ENCODE data around the gene GNB1L. TPM values are rescaled to one million over a fixed set of nuclear protein-coding genes. Genes with fewer than 3 reads are reported as not detected.
A peak's percentile ranks its signal among the peaks of the same experiment; 100 is the strongest.

The GNB1L gene
- total RNA-seq, 1 experiment from 2014 or later = 7.6 TPM

- no peak for DNase-seq (ENCODE audit: low read depth)
Observed at GRCh38 chr22:19863571-19863970, 8.9 kb upstream of the GNB1L start.

GRCh38 chr22:19862619-19863246, 8.1 kb upstream of the GNB1L start:
- no peak for DNase-seq (ENCODE audit: low read depth)

DNA sequence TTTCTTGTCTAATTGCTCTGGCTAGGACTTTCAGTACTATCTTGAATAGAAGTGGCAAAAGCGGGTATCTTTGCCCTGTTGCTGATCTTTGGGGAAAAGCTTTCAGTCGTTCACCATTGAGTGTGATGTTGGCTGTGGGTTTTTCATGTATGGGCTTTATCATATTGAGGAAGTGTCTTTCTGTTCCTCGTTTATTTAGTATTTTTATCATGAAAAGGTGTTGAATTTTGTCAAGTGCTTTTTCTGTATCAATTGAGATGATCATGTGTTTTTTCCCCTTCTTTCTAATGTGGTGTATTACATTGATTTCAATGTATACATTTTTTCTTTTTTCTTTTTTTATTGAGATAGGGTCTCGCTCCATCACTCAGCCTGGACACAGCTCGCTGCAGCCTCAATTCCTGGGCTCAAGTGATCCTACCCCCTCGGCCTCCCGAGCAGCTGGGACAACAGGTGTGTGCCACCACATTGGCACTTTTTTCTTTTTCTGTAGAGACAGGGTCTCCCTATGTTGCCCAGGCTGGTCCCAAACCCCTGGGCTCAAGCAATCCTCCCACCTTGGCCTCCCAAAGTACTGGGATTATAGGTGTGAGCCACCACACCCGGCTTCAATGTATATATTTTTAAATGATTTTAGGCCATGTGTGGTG, 5.3 kb upstream of the GNB1L start:
- no peak for DNase-seq (ENCODE audit: low read depth)

DNA sequence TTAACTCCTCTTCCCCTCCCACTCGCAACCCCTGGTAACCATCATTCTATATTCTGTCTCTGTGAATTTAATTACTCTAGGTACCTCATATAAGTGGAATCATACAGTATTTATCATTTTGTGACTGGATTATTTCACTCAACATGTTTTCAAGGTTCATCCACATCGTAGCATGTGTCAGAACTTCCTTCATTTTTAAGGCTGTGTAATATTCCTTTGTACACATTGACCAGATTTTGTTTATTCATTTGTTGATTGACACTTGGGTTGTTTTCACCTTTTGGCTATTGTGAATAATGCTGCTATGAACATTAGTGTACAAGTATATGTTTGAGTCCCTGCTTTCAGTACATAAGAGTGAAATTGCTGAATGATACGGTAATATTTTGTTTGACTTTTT, 2.7 kb upstream of the GNB1L start:
- no peak for DNase-seq (ENCODE audit: low read depth)

DNA sequence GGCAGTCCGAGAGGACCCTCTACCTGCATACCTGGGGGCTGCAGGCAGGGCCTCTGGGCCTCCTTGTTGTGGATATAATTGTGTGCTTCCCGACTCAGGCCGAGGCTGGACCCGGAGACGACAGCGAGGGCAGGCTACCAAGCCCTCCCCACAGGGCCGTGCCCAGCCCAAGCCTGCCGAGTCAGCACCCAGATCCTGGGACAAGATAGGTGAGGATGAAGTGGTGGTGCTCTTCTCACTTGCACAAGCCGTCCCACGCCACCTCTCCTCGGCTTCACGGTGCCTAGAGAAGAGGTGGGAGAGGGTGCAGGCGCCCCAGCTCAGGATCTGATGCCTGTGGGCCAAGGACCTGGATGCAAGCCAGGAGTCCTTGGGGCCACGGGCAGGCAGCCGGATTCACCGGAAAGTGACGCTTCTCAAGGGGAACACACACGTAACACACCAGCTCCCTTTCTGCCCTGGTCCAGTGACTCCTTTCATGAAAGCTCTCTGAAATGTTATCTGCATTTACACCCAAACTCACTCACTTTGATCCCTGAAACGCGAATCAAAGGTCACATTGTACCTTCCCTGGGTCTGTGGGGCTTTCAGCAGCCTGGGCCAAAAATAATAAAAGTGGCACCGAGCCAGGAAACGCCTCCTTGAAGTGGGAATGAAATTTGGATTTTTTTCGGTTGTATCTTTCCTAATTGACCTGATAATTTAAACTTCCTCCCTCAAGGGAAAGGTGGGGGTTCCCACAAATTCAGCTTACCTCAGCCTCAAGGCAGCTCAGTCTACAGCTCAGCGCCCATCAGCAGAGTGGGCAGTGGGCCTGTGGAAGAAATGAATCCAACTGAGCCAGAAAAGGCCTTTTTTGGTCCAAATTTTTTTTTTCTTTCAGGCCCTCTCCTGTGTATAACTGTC, 1.1 kb upstream of the GNB1L start:
- peak; percentile 40 for DNase-seq (ENCODE audit: low read depth)

DNA sequence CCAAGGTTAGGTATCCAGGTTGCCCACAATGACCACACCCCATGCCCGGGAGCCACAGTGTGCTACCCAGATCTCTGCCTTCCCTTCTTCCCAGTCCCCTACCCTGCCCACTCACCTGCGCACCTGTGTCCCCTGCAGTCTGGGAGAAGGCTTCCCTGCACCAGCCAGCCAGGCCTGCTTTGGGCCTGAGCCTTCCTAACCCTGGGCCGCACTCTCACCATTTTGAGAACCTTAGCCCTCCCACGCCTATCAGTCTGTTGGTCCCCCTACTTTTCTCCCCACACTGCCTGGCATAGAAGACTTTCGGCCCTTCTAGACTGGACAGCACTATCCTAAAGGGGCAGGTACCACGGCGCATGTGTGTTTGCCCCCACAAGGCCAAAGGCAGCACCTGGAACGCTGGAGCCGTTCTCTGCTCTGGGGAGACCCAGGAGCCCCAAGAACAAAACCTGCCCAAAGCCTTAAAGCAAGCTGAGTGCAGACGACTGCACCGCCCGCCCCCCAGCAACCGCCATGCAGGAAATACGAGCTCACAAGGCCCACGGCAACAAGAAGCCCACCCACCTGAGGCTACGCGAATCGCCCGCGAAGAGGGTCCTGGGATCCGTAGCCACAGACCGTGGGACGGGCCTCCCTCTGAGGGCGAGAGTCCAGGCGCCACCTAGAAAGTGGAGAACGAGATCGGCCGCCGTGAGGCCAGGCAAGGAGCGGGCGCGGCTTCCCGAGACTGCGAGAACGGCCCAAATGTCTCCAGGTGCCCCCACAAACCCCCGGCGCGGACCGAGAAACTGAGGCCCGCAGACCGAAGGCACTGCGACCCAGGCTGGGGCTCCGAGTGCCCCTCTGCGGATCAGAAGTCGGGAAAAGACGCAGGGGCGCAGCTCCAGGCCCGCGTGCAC, 546 bp downstream of the GNB1L start:
- DNase-seq (ENCODE audit: low read depth) = no peak

GRCh38 chr22:19853058-19853878, 1.4 kb downstream of the GNB1L start:
- no peak for DNase-seq (ENCODE audit: low read depth)

DNA sequence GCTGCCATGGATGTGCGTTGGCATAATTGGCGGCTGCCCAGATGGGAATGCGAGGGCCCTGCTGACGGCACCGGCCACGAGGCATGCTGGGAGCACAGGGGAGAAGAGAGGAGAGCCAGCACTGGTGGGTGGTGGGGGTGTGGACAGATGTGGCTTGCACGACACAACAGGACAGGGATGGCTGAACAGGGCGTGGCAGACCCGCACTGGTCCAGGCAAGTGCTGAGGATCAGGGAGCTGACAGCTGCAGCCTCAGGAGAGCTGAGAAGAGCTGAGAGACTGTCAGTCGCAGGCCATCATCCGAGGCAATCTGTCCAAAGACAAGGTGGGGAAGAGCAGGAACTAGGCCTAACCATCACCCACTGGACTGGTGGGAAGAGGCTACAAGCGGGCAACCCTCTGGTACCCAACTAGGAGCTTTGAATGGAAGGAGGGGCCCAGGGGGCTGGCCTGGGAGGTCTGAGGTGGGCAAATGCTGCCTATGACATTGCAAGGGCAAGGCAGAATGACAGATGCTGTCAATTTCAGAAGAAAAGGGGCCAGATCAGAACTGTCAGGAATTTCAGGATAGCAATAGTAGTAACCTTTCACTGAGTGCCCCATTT, 2.4 kb downstream of the GNB1L start:
- DNase-seq (ENCODE audit: low read depth) = no peak

DNA sequence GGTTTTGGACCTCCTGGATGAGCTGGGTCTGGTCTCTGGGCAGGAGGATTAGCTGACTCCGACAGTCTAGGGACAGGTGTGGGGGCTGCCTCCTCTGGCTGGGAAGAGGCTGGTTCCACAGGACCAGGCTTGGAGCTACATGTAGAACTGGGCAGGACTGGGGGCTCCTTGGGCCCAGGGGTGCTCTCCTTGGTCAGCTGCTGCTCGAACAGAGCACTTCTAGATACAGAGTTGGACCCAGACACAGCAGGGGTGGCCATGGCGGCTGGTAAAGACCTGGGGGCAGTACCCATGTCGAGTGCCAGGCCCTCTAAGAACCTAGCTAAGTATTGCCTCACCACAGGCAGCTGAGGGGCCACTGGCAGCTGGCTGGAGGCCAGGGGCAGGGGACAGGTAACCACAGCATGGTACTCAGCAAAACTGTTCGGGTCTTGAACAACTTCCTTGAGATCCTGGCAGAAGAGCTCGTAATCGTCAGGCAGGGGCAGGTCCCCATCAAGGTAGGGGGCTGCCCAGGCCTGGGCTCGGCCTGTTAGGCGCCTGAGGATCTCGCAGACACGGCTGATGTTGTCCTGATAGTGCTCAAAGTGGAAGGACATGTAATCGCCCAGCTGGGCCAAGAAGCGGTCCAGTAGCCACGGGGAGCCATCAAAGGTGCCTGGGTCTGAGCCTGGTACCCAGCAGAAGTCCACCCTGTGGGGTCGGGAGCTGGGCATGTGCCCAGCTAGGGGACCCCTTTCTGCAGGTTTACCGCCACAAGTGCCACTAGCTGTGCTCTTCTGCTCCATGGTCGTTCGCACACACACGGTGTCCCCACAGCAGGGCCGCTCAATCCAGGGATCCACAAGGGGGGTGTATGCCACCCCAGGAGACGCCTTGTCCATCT, 3.1 kb downstream of the GNB1L start:
- no peak for DNase-seq (ENCODE audit: low read depth)

GRCh38 chr22:19850763-19851109, 3.9 kb downstream of the GNB1L start:
- no peak for DNase-seq (ENCODE audit: low read depth)

- no peak for DNase-seq (ENCODE audit: low read depth)
Observed at GRCh38 chr22:19849835-19850762, 4.6 kb downstream of the GNB1L start.

DNA sequence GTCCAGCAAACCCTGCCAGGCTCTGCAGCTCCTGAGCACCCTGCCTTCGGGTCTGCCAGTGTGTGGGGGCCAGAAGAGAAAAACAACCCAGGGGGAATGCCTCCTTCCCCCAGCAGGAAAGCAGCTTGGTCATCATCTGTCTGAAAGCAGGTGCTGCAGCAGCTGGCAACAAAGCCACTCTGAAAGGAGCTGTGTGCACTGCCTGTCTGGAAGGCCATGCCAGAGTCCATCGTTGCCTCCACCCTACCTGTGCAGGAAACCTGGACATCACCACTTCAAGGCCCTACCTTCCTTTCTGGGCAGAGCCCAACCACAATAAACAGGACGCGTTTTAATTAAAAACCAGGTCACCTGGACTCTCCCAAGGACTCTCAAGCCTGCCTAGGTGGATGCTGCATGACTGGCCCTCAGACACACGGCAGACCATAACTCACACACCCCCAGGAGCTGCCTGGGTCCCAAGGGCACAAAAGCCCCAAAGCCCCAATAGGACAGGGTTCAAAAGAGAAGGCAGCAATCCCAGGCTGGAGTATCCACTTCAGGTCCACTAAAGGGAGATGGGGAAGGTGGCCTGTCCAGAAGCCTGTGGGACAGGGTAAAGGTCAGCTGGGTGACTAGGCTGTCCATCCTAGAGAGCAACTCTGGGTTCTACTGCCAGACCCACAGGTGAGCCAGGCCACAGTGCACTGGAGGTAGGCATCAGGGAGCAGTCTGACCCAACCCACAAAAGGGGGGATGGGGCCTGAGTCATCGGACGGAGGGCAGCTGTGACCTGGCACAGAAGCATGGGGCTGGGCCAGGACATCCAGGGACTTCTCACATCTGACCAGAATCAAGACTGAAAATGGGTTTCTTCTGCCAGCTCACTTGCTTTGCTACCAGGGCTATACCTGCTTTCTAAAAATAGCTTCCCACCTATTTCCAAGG, 6.1 kb downstream of the GNB1L start:
- peak; percentile 74 for DNase-seq (ENCODE audit: low read depth)

GRCh38 chr22:19847345-19847632, 7.4 kb downstream of the GNB1L start:
- DNase-seq (ENCODE audit: low read depth) = no peak

DNA sequence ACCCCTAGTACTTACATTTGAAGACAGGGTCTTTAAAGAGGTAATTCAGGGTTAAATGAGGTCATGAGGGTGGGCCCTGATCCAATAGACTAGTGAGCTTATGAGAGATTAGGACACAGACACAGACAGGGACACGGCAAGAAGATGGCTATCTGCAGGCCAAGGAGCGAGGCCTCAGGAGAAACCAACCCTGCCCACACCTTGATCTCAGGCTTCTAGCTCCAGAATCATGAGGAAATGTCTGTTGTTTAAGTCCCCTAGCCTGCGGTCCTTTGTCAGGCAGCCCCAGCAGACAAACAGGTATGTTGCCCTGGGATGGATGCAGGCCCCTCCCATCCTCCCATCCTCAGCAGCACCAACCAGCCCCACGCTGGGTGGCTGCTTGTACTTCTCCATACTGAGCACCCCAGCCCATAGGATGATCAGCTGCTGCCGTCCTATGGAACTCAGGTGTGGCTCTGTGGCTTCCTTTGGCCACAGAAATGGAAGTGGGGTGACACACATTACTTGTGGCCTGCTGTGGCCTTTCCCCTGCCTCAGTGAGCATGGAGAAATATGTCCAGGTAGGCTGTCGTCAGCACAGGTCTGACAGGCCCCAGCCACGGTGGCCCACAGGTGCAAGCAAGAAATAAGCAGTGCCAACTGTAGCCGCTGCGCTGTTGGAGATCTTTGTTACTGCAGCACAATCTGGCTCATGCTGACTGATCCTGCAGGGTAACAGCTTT, 7.9 kb downstream of the GNB1L start:
- DNase-seq (ENCODE audit: low read depth) = no peak

- no peak for DNase-seq (ENCODE audit: low read depth)
Observed at GRCh38 chr22:19845054-19845722, 9.5 kb downstream of the GNB1L start.

- DNase-seq (ENCODE audit: low read depth) = peak; percentile 83
Observed at GRCh38 chr22:19844377-19845053, 10.2 kb downstream of the GNB1L start.

Measured in M059J (cell line).